GM12872 (cell line): ENCODE data around the gene POU2AF1.
A peak's percentile ranks its signal among the peaks of the same experiment; 100 is the strongest.

ENCODE experiments used
- TF ChIP-seq, protein P1 (sequence below): IDR thresholded peaks from 3 replicates; pipeline ENCODE4 v1.5.1; 2011; ENCODE audit warnings: low read depth, mild to moderate bottlenecking, low read length, moderate library complexity; ENCODE audit not compliant: insufficient read depth

POU2AF1 gene, protein sequence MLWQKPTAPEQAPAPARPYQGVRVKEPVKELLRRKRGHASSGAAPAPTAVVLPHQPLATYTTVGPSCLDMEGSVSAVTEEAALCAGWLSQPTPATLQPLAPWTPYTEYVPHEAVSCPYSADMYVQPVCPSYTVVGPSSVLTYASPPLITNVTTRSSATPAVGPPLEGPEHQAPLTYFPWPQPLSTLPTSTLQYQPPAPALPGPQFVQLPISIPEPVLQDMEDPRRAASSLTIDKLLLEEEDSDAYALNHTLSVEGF

DNA sequence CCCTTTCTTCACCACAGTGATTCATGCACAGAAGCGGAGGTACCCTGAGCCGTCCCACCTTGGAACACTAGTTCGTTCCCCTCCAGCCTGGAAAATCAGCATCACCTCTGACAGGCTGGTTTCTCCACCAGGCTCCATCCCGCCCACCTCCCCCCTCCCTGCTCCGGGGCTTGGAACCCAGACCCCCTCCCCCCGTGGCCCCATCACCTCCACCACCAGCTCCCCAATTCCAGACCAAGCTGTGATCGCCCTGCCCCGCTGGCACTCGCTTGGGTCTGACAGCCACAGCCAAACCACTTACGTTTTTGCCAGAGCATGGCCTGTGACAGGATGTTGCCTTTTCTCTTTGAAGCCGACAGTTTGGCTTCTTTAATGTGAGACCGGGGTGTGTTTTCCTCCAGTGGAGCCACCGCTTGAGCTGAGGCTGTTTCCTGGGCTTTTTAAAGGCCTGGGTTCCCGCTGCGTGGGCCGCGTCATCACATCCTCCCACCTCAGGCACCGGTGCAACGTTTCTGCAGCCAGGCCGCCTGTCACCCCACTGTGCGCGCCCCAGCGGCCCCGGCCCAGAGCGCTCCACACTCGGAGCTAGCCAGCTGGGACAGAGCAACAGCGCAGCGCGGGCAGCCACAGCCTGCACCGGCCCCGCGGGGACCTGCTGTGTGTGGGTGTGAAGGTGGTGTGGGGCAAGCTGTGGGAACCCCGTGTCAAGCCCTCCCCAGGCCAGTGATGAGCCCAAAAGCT lies at the start of gene POU2AF1:
Gene POU2AF1 (minus strand): TSS at position 415 of the 741 bp plus-strand sequence. CDS start 98 bp downstream, at position 317.
- TF ChIP-seq, protein P1, sequence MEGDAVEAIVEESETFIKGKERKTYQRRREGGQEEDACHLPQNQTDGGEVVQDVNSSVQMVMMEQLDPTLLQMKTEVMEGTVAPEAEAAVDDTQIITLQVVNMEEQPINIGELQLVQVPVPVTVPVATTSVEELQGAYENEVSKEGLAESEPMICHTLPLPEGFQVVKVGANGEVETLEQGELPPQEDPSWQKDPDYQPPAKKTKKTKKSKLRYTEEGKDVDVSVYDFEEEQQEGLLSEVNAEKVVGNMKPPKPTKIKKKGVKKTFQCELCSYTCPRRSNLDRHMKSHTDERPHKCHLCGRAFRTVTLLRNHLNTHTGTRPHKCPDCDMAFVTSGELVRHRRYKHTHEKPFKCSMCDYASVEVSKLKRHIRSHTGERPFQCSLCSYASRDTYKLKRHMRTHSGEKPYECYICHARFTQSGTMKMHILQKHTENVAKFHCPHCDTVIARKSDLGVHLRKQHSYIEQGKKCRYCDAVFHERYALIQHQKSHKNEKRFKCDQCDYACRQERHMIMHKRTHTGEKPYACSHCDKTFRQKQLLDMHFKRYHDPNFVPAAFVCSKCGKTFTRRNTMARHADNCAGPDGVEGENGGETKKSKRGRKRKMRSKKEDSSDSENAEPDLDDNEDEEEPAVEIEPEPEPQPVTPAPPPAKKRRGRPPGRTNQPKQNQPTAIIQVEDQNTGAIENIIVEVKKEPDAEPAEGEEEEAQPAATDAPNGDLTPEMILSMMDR = no peak

DNA sequence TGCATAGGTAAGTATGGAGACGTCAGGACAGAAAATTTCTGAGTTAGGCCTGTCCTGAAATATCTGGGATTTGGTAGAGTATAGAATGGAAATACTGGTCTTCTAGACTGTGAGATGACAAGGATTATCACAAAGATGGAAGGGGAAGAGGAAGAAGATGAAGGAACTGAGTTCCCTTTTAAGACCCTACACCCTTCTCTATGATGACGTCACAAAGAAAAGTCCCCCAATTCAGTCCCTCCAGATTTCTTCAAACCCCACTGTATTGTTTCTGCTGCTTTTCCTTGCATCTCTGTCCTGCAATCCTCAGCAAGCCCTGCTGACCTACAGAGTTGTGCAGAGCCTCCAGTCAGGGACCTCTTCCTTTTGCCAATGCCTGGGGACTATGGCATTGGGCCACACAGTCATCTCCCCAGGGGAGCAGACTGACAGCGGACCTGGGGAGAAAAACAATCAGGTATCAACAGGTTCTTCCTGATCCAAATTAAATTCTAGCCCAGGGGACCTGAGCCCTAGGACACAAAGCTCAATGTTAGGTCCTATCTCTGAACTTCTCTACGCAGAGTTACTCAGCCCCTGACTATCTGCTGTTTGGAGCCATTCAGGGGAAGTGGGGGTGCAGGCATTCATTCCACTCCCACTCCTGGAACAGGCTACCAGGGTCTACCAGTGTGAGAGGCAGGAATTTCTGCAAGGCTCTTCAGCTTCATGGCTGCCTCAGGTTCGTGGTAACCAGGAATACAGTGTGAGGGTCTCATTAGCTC lies 49.2 kb upstream of the POU2AF1 start:
- TF ChIP-seq, protein P1 = no peak

DNA sequence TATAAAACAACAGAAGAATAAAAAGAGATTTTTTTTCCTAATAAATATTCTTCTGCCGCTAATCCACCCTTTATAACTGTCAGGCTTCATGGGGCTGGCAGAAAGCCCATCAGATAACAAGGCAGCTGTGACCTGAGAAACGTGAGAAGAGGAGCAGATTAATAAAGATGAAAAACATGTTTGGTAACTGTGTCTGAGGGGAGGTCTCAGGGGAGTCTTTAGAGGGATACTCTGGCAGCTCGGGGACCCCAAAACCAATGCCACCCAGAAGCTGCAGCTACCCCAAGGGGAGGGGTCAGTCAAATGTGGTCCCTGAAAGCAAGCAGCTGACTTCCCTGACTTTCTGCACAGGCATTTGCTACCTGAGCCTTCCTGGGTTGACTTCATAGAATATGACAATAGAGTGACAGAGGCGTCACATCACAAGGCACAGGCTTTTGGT lies 48.4 kb upstream of the POU2AF1 start:
- TF ChIP-seq, protein P1 = no peak

DNA sequence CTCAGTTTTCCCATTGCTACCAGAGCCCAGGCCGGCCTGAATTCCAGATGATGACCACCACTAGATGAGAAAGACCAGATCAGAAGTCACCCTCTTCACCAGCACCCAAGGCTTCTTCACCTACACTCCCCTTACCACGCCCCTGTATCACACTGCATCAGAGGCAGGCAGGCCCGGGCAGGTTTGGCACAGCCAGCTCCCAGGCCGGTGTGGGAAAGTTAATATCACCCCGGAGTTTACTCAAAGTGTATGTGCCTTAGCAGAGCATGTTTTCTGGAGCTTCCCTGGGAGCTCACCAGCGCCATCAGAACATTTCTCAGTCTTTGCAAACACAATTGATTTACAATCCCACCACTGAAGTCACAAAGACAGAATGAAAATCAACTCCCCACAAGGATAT lies 47.5 kb upstream of the POU2AF1 start:
- TF ChIP-seq, protein P1 = no peak

DNA sequence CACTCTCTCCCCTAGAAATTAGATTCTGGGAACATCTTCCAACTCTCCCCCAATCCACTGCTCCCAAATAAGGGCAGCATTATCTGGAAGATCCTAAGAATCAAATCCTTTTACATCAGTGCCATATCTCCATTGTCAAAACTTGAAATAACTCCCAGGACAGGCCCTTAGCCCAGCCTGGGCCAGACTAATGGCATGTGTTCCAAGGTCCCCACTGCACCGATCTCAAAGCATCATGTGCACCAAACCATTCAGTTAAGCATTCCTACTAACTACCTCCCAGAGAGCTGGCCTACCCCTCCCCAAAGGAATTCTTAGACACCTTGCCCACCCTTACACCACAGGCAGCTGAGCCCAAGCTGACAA lies 44.2 kb upstream of the POU2AF1 start:
- TF ChIP-seq, protein P1 = no peak

DNA sequence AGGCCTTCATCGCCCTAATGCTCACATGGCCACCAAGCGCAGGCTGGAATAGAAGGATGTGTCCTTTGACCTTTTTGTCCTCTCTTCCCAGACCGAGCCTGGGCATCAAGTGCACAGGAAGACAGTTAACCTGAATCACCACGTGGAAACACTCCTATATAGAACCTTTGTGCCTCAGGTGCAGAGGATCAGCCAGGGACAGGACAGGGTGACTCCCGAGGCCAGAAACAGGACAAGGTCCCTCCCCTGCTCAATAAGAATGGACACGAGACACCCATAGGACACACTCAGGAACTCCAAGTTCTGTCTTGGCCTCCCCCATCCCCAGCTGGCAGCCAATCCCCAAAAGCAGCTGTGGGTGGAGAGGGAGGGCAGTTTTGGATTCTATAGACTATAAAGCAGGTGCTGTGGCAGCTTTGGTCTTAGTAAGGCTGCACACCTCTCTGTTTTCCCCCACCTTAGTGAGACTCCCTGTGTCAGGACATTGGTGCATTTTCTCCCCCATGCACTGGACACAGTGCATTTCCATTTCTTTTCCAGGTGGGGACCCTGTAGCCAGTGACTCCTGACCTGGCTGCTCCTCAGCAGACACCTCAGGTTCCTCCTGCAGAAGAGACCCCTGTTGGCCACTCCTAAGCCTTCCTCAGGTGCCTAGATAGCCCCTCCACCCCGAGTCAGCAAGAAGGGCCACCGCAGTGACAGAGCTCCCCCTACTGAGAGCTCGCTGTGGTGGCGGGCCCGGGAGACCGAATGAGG lies 43.6 kb upstream of the POU2AF1 start:
- TF ChIP-seq, protein P1 = peak; percentile 93

DNA sequence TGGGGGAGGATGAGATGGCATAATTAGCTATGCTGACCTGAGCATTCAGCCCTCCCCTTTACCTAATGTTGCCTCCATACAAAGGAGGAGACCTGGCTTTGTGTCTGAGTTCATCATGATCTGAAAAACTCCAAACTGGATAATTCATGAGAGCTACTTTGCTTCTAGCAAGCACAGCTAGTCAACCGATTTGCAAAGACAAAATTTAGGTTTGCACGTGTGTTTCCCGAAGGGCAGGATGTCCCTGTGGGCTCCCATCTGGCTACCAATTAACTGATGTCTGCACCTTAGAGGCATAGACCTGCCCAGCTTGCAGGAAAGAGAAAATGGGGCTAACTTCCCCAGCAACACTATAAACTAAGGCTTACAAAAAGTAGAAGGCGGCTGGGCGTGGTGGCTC lies 42.2 kb upstream of the POU2AF1 start:
- TF ChIP-seq, protein P1 = no peak
